GM12878 (cell line): ENCODE results near the gene RACGAP1. TPM values are rescaled to one million over a fixed set of nuclear protein-coding genes. Genes with fewer than 3 reads are reported as not detected.

Experiments used
- ATAC-seq: fragments of 200-7000 bp; cut with Tn5 transposase; 3 replicates; pipeline ENCODE4 v1.9.1; 2020; ENCODE audit warnings: mild to moderate bottlenecking, moderate library complexity
- BruUV-seq: library from RNA; stranded (reverse); fragments of 400-500 nt; replicated peaks from 2 replicates; lab custom pipeline; 2021; lab: Mats Ljungman, UMichigan
- CTCF ChIA-PET: fragments of 300-600 bp; sonication (Branson Sonifier 250); formaldehyde crosslinking; extraction: SDS; loops from one replicate; lab custom pipeline; 2021; ENCODE audit warnings: inconsistent platforms; lab: Yijun Ruan, JAX
- POLR2A ChIA-PET: fragments of 350-600 bp; formaldehyde crosslinking; extraction: SDS; loops from one replicate; lab custom pipeline; 2021; ENCODE audit warnings: inconsistent platforms; lab: Charles Lee
- RAD21 ChIA-PET: fragments of 300-600 bp; sonication (Branson Sonifier 250); formaldehyde crosslinking; loops from one replicate; lab custom pipeline; 2023; ENCODE audit warnings: antibody characterized with exemption; ENCODE audit not compliant: unreplicated experiment; lab: Charles Lee
- SMC1A ChIA-PET: fragments of 300-600 bp; sonication (Branson Sonifier 250); formaldehyde crosslinking; loops from one replicate; lab custom pipeline; 2023; ENCODE audit not compliant: unreplicated experiment, uncharacterized antibody; lab: Charles Lee
- DNase-seq: peaks from one replicate; pipeline ENCODE4 v3.0.0-alpha.2; 2011; ENCODE audit warnings: low read depth, low spot score
- FAIRE-seq: peaks from 3 replicates; lab custom pipeline; 2011; peaks lifted over from hg19 to GRCh38; lab: Jason Lieb, UNC
- H2AFZ ChIP-seq: 2 replicates; pipeline ENCODE4 v1.6.0; 2011; ENCODE audit warnings: low read depth, low read length, control low read depth; ENCODE audit not compliant: control insufficient read depth
- H3K27ac ChIP-seq: 2 replicates; pipeline ENCODE4 v1.5.1; 2011; ENCODE audit warnings: control low read depth; ENCODE audit not compliant: control insufficient read depth, insufficient read depth
- H3K27me3 ChIP-seq, 2 experiments: replicated peaks in 1 of 2; 2 replicates each; pipeline versions ENCODE4 v1.6.0 to v1.6.1; 2011; ENCODE audit warnings: low read length in 1 of 2; ENCODE audit not compliant: control insufficient read depth in 2 of 2, insufficient read depth in 2 of 2
- H3K36me3 ChIP-seq, 2 experiments: 2 replicates each; pipeline ENCODE4 v1.5.1; 2011; ENCODE audit warnings: low read length in 1 of 2; ENCODE audit not compliant: control insufficient read depth in 2 of 2, insufficient read depth in 2 of 2
- H3K4me1 ChIP-seq: 2 replicates; pipeline ENCODE4 v1.6.1; 2011; ENCODE audit warnings: mild to moderate bottlenecking, low read length, moderate library complexity, mixed read lengths; ENCODE audit not compliant: control insufficient read depth, insufficient read depth
- H3K4me2 ChIP-seq: 2 replicates; pipeline ENCODE4 v1.6.0; 2011; ENCODE audit warnings: control low read depth; ENCODE audit not compliant: control insufficient read depth, insufficient read depth
- H3K4me3 ChIP-seq: fragments of 200-600 bp; sonication (generic); 2 replicates; pipeline ENCODE4 v1.5.1; 2016
- H3K79me2 ChIP-seq: 2 replicates; pipeline ENCODE4 v1.6.0; 2011; ENCODE audit warnings: low read length; ENCODE audit not compliant: control insufficient read depth, insufficient read depth
- H3K9ac ChIP-seq: 2 replicates; pipeline ENCODE4 v1.8.0; 2011; ENCODE audit warnings: low read length, control low read depth, mixed read lengths; ENCODE audit not compliant: control insufficient read depth, insufficient read depth
- H3K9me3 ChIP-seq: replicated peaks from 3 replicates; pipeline ENCODE4 v1.5.1; 2011; ENCODE audit warnings: mild to moderate bottlenecking, low read length; ENCODE audit not compliant: control insufficient read depth, insufficient read depth
- H4K20me1 ChIP-seq: 2 replicates; pipeline ENCODE4 v1.6.0; 2011; ENCODE audit not compliant: control insufficient read depth, insufficient read depth
- CBX3 ChIP-seq: fragments of 200-600 bp; sonication (generic); IDR thresholded peaks from 2 replicates; pipeline ENCODE4 v1.6.1; 2016; ENCODE audit warnings: low read depth, borderline replicate concordance
- CTCF ChIP-seq, 3 experiments: IDR thresholded peaks in 2 of 3; conservative IDR thresholded peaks in 1 of 3; 2 replicates each; pipeline ENCODE4 v1.5.1; 2011; ENCODE audit warnings: low read depth in 3 of 3, low read length in 3 of 3, mild to moderate bottlenecking in 3 of 3, control low read depth in 2 of 3, moderate library complexity in 2 of 3, inconsistent platforms in 1 of 3, mixed read lengths in 1 of 3; ENCODE audit not compliant: control insufficient read depth in 2 of 3, insufficient read depth in 1 of 3; ENCODE audit errors: extremely low read depth in 1 of 3
- HDAC2 ChIP-seq: fragments of 200-600 bp; sonication (generic); IDR thresholded peaks from 2 replicates; pipeline ENCODE4 v1.6.1; 2017
- NFXL1 ChIP-seq: fragments of 450-650 bp; IDR thresholded peaks from 2 replicates; pipeline ENCODE4 v1.6.1; 2017; ENCODE audit warnings: antibody characterized with exemption, mild to moderate bottlenecking, borderline replicate concordance
- NKRF ChIP-seq: fragments of 450-650 bp; conservative IDR thresholded peaks from 2 replicates; pipeline ENCODE4 v1.6.1; 2017; ENCODE audit warnings: mild to moderate bottlenecking, moderate library complexity
- TCF3 ChIP-seq: IDR thresholded peaks from 2 replicates; pipeline ENCODE4 v1.6.1; 2012; ENCODE audit warnings: low read depth, mild to moderate bottlenecking, low read length, borderline replicate concordance; ENCODE audit not compliant: insufficient read depth
- WGBS: methylation state at CpG from one replicate; pipeline ENCODE4 v1.1.6; 2016; ENCODE audit warnings: low lambda C conversion rate; ENCODE audit not compliant: insufficient replicate concordance, insufficient coverage; ENCODE audit errors: missing lambda C conversion rate; 5-methylcytosine and 5-hydroxymethylcytosine counted together
- in situ Hi-C: fragments of 300-500 bp; cut with MboI; formaldehyde crosslinking; loops from 9 replicates; pipeline ENCODE4 v1.14.3; 2018; ENCODE audit warnings: mixed read lengths
- intact Hi-C: fragments of 100-400 bp; cut with micrococcal nuclease; formaldehyde crosslinking; loops from one replicate; pipeline ENCODE4 v1.14.2; 2022; ENCODE audit not compliant: unreplicated experiment
- polyA plus RNA-seq, 11 experiments: library from polyadenylated mRNA; depleted of rRNA in 4 of 11; unstranded in 6 of 11; stranded (reverse) in 5 of 11; fragments of >200 nt; fragmentation: Nextera tagmentation in 4 of 11; fragmentation: Illumina TruSeq in 1 of 11; extraction: Ambion mirVana in 4 of 11; extraction: Trizol in 1 of 11; gene quantifications; 1 replicate in 1 of 11; 2 replicates in 10 of 11; pipeline versions ENCODE4 v1.2.1 to v1.2.3, GENCODE V29; 2011 to 2016; ENCODE audit warnings: inconsistent platforms in 2 of 11, missing spikeins in 2 of 11, low read depth in 1 of 11
- total RNA-seq, 4 experiments: library from RNA; depleted of rRNA in 3 of 4; stranded (reverse); fragments of >200 nt in 3 of 4; fragmentation: Illumina TruSeq in 1 of 4; extraction: Trizol in 1 of 4; gene quantifications; 2 replicates each; pipeline versions ENCODE4 v1.2.1 to v1.2.3, GENCODE V29; 2013 to 2021

The RACGAP1 gene
- total and polyA plus RNA-seq, 10 of the 15 experiments (the other 5 are each of a cell fraction or from before 2014, with no cell fraction given) = 32.4 to 87.9 (median 76.2) TPM

- Histone ChIP-seq H3K9me3 (no peaks in the 10 kb centered on the region), H3K4me1 (no peaks in the 10 kb centered on the region), H4K20me1 (no peaks in the 10 kb centered on the region), H3K27me3 (peaks cover 6 to 7% of the 10 kb centered on the region in 2 experiments; a peak in 3 of 4 replicates), H3K9ac (no peak overlapping the region), H3K4me2 (no peak overlapping the region), H3K36me3 (no peaks in the 10 kb centered on the region), H3K4me3 (no peak overlapping the region), H3K27ac (no peak overlapping the region), H3K79me2 (no peaks in the 10 kb centered on the region), H2AFZ (no peak overlapping the region)
- 14% methylated on average over 3 of the region's 3 CpGs for WGBS
- intact Hi-C loops (no loop called here), in situ Hi-C loops (no loop called here)
- ChIA-PET CTCF (interaction anchor here (2.1 kb wide), 1 partner anchor 17 kb away, joined by 13 read pairs; no protein-coding TSS in a partner anchor), POLR2A (no interaction called here), SMC1A (no interaction called here), RAD21 (no interaction called here)
- no peak for FAIRE-seq
- ATAC-seq = no peak
- BruUV-seq = no TSS peak
- no peak for TF ChIP-seq TCF3
- no peak for TF ChIP-seq CBX3
- no peak for TF ChIP-seq HDAC2
- no peak for TF ChIP-seq NFXL1
- no peak for TF ChIP-seq NKRF
- TF ChIP-seq CTCF (IDR thresholded peaks at IDR 0.05 in 2 of 3, conservative IDR thresholded peaks at IDR 0.05 in 1 of 3; ENCODE audit: control insufficient read depth in 2 of 3, extremely low read depth in 1 of 3, insufficient read depth in 1 of 3, low read depth in 3 of 3, low read length in 3 of 3) = no peak
- DNase-seq = no peak
These were observed 75.4 kb downstream of the RACGAP1 start for GRCh38 chr12:49949866-49950265.
